ENCODE data around the gene CLOCK.

Gene CLOCK

GRCh38 chr4:55578341-55579010 lies 31.8 kb upstream of the CLOCK start:
- Histone ChIP-seq H3K36me3 (ENCODE audit: low read length) (no peaks in the 10 kb centered on the region), H4K20me1 (ENCODE audit: low read depth, low read length) (no peaks in the 10 kb centered on the region), H3F3A (ENCODE audit: insufficient read depth) (no peaks in the 10 kb centered on the region), H3K4me2 (ENCODE audit: low read depth, low read length, poor library complexity, severe bottlenecking) (no peak overlapping the region), H2AFZ (ENCODE audit: low read depth, low read length, severe bottlenecking) (no peak overlapping the region), H3K79me2 (ENCODE audit: insufficient read depth, low read length) (no peaks in the 10 kb centered on the region), H3K4me3 (ENCODE audit: insufficient read depth, low read length, poor library complexity, severe bottlenecking) (no peak overlapping the region), H3K9me2 (replicated peaks; ENCODE audit: insufficient read depth, low read length) (no peaks in the 10 kb centered on the region), H3K9ac (ENCODE audit: low read length) (no peak overlapping the region), H3K9me3 (ENCODE audit: insufficient read depth, low read length) (no peaks in the 10 kb centered on the region), H3K27ac (ENCODE audit: low read depth, low read length) (no peak overlapping the region), H3K27me3 (ENCODE audit: low read length) (no peaks in the 10 kb centered on the region)
- TF ChIP-seq EZH2phosphoT487 (conservative IDR thresholded peaks at IDR 0.05; ENCODE audit: low read length) (no peak), CTCF (IDR thresholded peaks at IDR 0.05; ENCODE audit: insufficient read depth, low read length, poor library complexity, severe bottlenecking) (no peak)

GRCh38 chr4:55575513-55575912 lies 28.8 kb upstream of the CLOCK start:
- Histone ChIP-seq H3K27me3 (ENCODE audit: low read length) (no peaks in the 10 kb centered on the region), H3K27ac (ENCODE audit: low read depth, low read length) (no peak overlapping the region), H4K20me1 (ENCODE audit: low read depth, low read length) (no peaks in the 10 kb centered on the region), H3K4me2 (ENCODE audit: low read depth, low read length, poor library complexity, severe bottlenecking) (no peak overlapping the region), H2AFZ (ENCODE audit: low read depth, low read length, severe bottlenecking) (no peak overlapping the region), H3K36me3 (ENCODE audit: low read length) (no peaks in the 10 kb centered on the region), H3K4me3 (ENCODE audit: insufficient read depth, low read length, poor library complexity, severe bottlenecking) (no peak overlapping the region), H3K9me2 (replicated peaks; ENCODE audit: insufficient read depth, low read length) (no peaks in the 10 kb centered on the region), H3K9me3 (ENCODE audit: insufficient read depth, low read length) (no peaks in the 10 kb centered on the region), H3F3A (ENCODE audit: insufficient read depth) (no peaks in the 10 kb centered on the region), H3K9ac (ENCODE audit: low read length) (no peak overlapping the region), H3K79me2 (ENCODE audit: insufficient read depth, low read length) (no peaks in the 10 kb centered on the region)
- TF ChIP-seq CTCF (IDR thresholded peaks at IDR 0.05; ENCODE audit: insufficient read depth, low read length, poor library complexity, severe bottlenecking), result no peak
- no peak for TF ChIP-seq EZH2phosphoT487 (conservative IDR thresholded peaks at IDR 0.05; ENCODE audit: low read length)

- Histone ChIP-seq H2AFZ (ENCODE audit: low read depth, low read length, severe bottlenecking) (no peak overlapping the region), H3K9me2 (replicated peaks; ENCODE audit: insufficient read depth, low read length) (no peaks in the 10 kb centered on the region), H3K27me3 (ENCODE audit: low read length) (no peaks in the 10 kb centered on the region), H3F3A (ENCODE audit: insufficient read depth) (no peaks in the 10 kb centered on the region), H3K4me3 (ENCODE audit: insufficient read depth, low read length, poor library complexity, severe bottlenecking) (no peak overlapping the region), H3K4me2 (ENCODE audit: low read depth, low read length, poor library complexity, severe bottlenecking) (no peak overlapping the region), H4K20me1 (ENCODE audit: low read depth, low read length) (no peaks in the 10 kb centered on the region), H3K79me2 (ENCODE audit: insufficient read depth, low read length) (no peaks in the 10 kb centered on the region), H3K9me3 (ENCODE audit: insufficient read depth, low read length) (no peaks in the 10 kb centered on the region), H3K36me3 (ENCODE audit: low read length) (no peaks in the 10 kb centered on the region), H3K9ac (ENCODE audit: low read length) (no peak overlapping the region), H3K27ac (ENCODE audit: low read depth, low read length) (no peak overlapping the region)
- TF ChIP-seq EZH2phosphoT487 (conservative IDR thresholded peaks at IDR 0.05; ENCODE audit: low read length), result no peak
- no peak for TF ChIP-seq CTCF (IDR thresholded peaks at IDR 0.05; ENCODE audit: insufficient read depth, low read length, poor library complexity, severe bottlenecking)
Observed at GRCh38 chr4:55574252-55574651, 27.5 kb upstream of the CLOCK start.
